ENCODE data around the gene HYAL3. TPM values are rescaled to one million over a fixed set of nuclear protein-coding genes. Genes with fewer than 3 reads are reported as not detected.

HYAL3 gene
- total and polyA plus RNA-seq, 2 of the 13 experiments (the other 11 are each of a cell fraction or from before 2014, with no cell fraction given), result 5.5 to 10.4 TPM

DNA sequence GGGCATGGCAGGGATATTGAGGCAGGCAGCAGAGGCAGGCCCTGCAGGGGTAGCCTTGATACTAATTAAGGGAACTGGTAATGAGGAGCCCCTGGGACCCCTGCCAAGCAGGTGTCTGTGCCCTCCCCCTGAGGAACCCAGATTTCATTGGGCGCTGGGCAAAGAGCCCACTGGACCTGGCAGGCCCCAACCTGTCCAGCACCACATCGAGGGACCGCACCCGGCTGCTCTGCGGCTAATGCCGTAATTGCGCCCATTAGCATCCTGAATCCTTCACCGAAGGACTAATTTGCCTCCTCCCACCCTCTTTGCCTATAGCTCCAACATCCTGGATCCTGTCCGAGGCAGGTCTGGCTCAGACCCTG, 44.0 kb downstream of the HYAL3 start:
- 93% methylated on average over 9 of the region's 9 CpGs for WGBS (ENCODE audit: low lambda C conversion rate)
- no peak overlapping the region for H3K27ac ChIP-seq (ENCODE audit: extremely low read length, insufficient read depth, low read length)

DNA sequence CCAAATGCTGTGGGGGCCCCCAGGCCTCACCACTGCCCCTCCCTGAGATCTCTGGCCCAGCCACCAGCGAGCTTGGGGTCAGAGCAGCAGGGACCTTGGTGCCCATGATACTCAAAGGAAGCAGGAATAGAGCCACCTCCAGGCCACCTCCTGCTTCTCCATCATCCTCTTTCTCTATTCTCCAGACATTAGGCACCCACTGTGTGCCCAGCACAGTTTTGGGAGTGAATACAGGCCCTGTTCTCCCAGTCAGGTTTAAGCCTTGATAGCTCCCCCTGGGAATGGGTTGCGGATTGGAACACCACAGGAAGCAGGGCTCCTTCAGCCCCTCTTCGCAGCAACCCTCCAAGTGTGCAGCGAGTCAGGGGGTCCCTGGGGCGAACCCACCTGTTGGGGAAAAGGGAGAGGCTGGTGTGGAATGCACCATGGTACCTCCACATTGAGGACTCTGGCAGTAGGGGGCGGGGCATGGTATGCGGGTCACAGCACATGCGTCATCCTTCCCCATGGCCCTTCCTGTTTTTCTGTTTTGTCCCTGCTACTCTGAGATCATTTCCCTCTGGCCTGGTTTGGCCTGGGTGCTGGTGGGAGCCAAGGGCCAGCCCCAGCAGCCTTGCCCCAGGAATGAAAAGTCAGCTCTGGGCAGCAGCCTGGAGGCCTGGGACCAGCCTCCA, 44.5 kb downstream of the HYAL3 start:
- peaks cover 16 to 34% of the 10 kb centered on the region in 2 experiments for H3K36me3 ChIP-seq (replicated peaks in 1 of 2; ENCODE audit: control insufficient read depth in 1 of 2, insufficient read depth in 2 of 2, low read length in 2 of 2)
- H3K79me2 ChIP-seq (ENCODE audit: insufficient read depth, low read length), result no peaks in the 10 kb centered on the region
- in situ Hi-C loops (cut with HindIII; ENCODE audit: extremely low pct_ligation_motif_present, low pct_unique_long_range_greater_than_20kb) (no loop called here), intact Hi-C loops (cut with micrococcal nuclease; ENCODE audit: unreplicated experiment) (no loop called here)
- no peaks in the 10 kb centered on the region for H3K9me3 ChIP-seq (ENCODE audit: low read length)
- H3K4me3 ChIP-seq (replicated peaks in 1 of 3; ENCODE audit: insufficient read depth in 1 of 3, low read depth in 2 of 3, low read length in 3 of 3), result no peak overlapping the region
- H3K9ac ChIP-seq (ENCODE audit: insufficient read depth, low read depth, low read length), result no peak overlapping the region
- TF ChIP-seq ZNF678 (CRISPR knock-in tag; IDR thresholded peaks at IDR 0.05) (no peak), CHD4 (IDR thresholded peaks at IDR 0.05; ENCODE audit: borderline replicate concordance, low read length) (no peak), MZF1 (CRISPR knock-in tag; IDR thresholded peaks at IDR 0.05; ENCODE audit: borderline replicate concordance) (no peak), ERF (CRISPR knock-in tag; IDR thresholded peaks at IDR 0.05) (no peak)
- TF ChIP-seq, protein P1, sequence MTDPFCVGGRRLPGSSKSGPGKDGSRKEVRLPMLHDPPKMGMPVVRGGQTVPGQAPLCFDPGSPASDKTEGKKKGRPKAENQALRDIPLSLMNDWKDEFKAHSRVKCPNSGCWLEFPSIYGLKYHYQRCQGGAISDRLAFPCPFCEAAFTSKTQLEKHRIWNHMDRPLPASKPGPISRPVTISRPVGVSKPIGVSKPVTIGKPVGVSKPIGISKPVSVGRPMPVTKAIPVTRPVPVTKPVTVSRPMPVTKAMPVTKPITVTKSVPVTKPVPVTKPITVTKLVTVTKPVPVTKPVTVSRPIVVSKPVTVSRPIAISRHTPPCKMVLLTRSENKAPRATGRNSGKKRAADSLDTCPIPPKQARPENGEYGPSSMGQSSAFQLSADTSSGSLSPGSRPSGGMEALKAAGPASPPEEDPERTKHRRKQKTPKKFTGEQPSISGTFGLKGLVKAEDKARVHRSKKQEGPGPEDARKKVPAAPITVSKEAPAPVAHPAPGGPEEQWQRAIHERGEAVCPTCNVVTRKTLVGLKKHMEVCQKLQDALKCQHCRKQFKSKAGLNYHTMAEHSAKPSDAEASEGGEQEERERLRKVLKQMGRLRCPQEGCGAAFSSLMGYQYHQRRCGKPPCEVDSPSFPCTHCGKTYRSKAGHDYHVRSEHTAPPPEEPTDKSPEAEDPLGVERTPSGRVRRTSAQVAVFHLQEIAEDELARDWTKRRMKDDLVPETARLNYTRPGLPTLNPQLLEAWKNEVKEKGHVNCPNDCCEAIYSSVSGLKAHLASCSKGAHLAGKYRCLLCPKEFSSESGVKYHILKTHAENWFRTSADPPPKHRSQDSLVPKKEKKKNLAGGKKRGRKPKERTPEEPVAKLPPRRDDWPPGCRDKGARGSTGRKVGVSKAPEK (CRISPR knock-in tag; IDR thresholded peaks at IDR 0.05; ENCODE audit: borderline replicate concordance), result no peak
- TF ChIP-seq, protein P2, sequence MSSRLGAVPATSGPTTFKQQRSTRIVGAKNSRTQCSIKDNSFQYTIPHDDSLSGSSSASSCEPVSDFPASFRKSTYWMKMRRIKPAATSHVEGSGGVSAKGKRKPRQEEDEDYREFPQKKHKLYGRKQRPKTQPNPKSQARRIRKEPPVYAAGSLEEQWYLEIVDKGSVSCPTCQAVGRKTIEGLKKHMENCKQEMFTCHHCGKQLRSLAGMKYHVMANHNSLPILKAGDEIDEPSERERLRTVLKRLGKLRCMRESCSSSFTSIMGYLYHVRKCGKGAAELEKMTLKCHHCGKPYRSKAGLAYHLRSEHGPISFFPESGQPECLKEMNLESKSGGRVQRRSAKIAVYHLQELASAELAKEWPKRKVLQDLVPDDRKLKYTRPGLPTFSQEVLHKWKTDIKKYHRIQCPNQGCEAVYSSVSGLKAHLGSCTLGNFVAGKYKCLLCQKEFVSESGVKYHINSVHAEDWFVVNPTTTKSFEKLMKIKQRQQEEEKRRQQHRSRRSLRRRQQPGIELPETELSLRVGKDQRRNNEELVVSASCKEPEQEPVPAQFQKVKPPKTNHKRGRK (CRISPR knock-in tag; IDR thresholded peaks at IDR 0.05), result no peak
- CTCF ChIA-PET (ENCODE audit: low intra/inter-chr PET ratio, low total read pairs), result no interaction called here
- no peaks in the 10 kb centered on the region for H3K27me3 ChIP-seq (ENCODE audit: control insufficient read depth in 1 of 2, insufficient read depth in 2 of 2, low read length in 2 of 2)
- H3K27ac ChIP-seq (ENCODE audit: extremely low read length, insufficient read depth, low read length), result no peak overlapping the region
- no peak overlapping the region for H3K4me2 ChIP-seq (ENCODE audit: low read depth, low read length)
- H3K4me1 ChIP-seq (ENCODE audit: insufficient read depth, low read length), result peaks cover 16% of the 10 kb centered on the region
- no TSS peak for BruUV-seq (replicated peaks)
- no peak for FAIRE-seq
- ATAC-seq, result no peak
- no peaks in the 10 kb centered on the region for H4K20me1 ChIP-seq (ENCODE audit: insufficient read depth, low read length)
- DNase-seq (ENCODE audit: low spot score), result no peak
- 90% methylated on average over 7 of the region's 8 CpGs for WGBS (ENCODE audit: low lambda C conversion rate)
- no peak overlapping the region for H2AFZ ChIP-seq (ENCODE audit: low read length)
- POLR2A ChIA-PET, result interaction anchor here (0.8 to 1.7 kb wide), 2 partner anchors 19 to 59 kb away, joined by 3 to 6 read pairs; partner anchors contain the start of gene GNAI2

More for the DNA sequence above, 44.0 kb downstream of the HYAL3 start:
- ChIA-PET CTCF (ENCODE audit: low intra/inter-chr PET ratio, low total read pairs) (no interaction called here), POLR2A (interaction anchor here (0.8 to 1.7 kb wide), 2 partner anchors 20 to 59 kb away, joined by 3 to 6 read pairs; partner anchors contain the start of gene GNAI2)
- no peaks in the 10 kb centered on the region for H4K20me1 ChIP-seq (ENCODE audit: insufficient read depth, low read length)
- no peak for ATAC-seq
- no peak for DNase-seq (ENCODE audit: low spot score)
- no peak overlapping the region for H3K4me2 ChIP-seq (ENCODE audit: low read depth, low read length)
- no peaks in the 10 kb centered on the region for H3K9me3 ChIP-seq (ENCODE audit: low read length)
- FAIRE-seq, result no peak
- no peak for TF ChIP-seq KDM6A (CRISPR knock-in tag; IDR thresholded peaks at IDR 0.05; ENCODE audit: low read depth)
- no peak for TF ChIP-seq ZNF567 (CRISPR knock-in tag; IDR thresholded peaks at IDR 0.05; ENCODE audit: borderline replicate concordance)
- TF ChIP-seq, protein P3, sequence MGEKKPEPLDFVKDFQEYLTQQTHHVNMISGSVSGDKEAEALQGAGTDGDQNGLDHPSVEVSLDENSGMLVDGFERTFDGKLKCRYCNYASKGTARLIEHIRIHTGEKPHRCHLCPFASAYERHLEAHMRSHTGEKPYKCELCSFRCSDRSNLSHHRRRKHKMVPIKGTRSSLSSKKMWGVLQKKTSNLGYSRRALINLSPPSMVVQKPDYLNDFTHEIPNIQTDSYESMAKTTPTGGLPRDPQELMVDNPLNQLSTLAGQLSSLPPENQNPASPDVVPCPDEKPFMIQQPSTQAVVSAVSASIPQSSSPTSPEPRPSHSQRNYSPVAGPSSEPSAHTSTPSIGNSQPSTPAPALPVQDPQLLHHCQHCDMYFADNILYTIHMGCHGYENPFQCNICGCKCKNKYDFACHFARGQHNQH (CRISPR knock-in tag; IDR thresholded peaks at IDR 0.05), result no peak
- TF ChIP-seq ZNF569 (CRISPR knock-in tag; IDR thresholded peaks at IDR 0.05; ENCODE audit: borderline replicate concordance), result no peak
- TF ChIP-seq SNAI1 (CRISPR knock-in tag; IDR thresholded peaks at IDR 0.05; ENCODE audit: borderline replicate concordance), result no peak
- TF ChIP-seq ZNF446 (CRISPR knock-in tag; IDR thresholded peaks at IDR 0.05), result no peak
- no peak for TF ChIP-seq SNRNP70 (IDR thresholded peaks at IDR 0.05; ENCODE audit: low read depth, low read length)
- peaks cover 17% of the 10 kb centered on the region for H3K4me1 ChIP-seq (ENCODE audit: insufficient read depth, low read length)
- H3K27me3 ChIP-seq (ENCODE audit: control insufficient read depth in 1 of 2, insufficient read depth in 2 of 2, low read length in 2 of 2), result no peaks in the 10 kb centered on the region
- H3K4me3 ChIP-seq (replicated peaks in 1 of 3; ENCODE audit: insufficient read depth in 1 of 3, low read depth in 2 of 3, low read length in 3 of 3), result no peak overlapping the region
- H3K36me3 ChIP-seq (replicated peaks in 1 of 2; ENCODE audit: control insufficient read depth in 1 of 2, insufficient read depth in 2 of 2, low read length in 2 of 2), result peaks cover 16 to 34% of the 10 kb centered on the region in 2 experiments
- no peaks in the 10 kb centered on the region for H3K79me2 ChIP-seq (ENCODE audit: insufficient read depth, low read length)
- no TSS peak for BruUV-seq (replicated peaks)
- H2AFZ ChIP-seq (ENCODE audit: low read length), result no peak overlapping the region
- in situ Hi-C loops (cut with HindIII; ENCODE audit: extremely low pct_ligation_motif_present, low pct_unique_long_range_greater_than_20kb) (no loop called here), intact Hi-C loops (cut with micrococcal nuclease; ENCODE audit: unreplicated experiment) (no loop called here)
- H3K9ac ChIP-seq (ENCODE audit: insufficient read depth, low read depth, low read length), result no peak overlapping the region
